Activated CD8-positive, alpha-beta memory T cell treated with anti-CD3 and anti-CD28 coated beads for 1 hour (primary cell): ENCODE measurements around the gene FAT1.

Experiments
- DNase-seq, 2 donors: peaks; one replicate each; pipeline ENCODE4 v3.0.0-alpha.2; 2020; ENCODE audit warnings: low read depth in 1 of 2; ENCODE audit errors: extremely low read depth in 1 of 2

FAT1 gene

DNA sequence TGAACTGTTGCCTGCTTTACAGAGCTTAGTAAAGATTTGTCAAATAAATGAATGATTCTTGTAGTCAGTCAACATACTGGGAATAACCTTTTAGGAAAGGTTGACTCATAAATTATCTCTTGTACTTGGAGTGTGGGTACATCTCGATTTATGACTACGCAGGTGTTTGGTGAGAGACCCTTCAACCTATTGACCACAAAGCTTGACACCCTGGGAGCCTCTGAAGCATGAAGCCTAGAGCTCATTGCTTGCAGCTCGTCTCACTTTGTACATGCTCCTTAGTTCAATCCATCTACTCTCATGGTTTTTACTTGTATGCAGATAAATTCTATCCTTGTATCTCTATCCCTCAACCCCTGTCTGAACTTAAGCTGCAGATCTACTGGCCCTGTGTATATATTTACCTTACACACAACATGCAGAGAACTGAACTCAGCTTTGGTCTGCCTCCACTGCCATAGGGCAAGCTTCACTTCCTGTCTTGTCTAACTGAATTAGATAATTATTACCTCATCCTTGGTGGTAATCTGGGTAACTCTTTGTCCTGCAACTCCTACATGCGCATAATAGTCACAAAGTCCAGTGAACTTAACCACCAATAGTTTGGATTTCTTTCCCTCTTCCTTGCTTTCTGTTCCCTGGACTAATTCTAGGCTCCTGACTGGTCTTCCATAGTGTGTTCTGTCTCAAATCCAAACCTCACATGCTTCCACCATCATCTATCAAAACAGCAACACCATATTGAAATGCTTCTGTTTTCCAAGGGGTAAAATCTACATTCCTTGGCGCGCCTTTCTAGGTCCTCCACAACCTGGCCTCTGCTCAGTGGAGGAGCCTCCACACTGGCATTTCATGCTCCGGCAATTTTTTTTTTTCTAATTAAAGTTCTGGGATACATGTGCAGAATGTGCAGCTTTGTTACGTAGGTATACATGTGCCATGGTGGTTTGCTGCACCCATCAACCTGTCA is 32.2 kb upstream of the FAT1 start:
- DNase-seq: no peak

DNA sequence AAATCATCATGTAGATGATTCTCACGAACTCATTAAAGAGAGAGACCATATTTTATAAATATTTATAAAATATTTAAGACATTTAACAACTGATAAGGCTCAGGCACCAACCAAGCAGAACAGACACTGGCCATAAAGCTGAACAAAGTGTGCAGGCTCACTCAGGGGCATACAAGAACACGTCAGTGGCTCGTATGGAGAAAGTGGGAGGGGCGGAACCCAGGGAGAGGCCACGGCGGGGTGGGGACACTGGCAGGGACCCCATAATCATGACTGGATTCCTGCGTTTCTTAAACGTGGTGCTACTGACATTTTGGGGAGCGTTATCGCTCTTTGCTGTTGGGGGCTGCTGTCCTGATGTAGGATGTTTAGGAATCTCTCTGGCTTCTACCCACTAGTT is 31.3 kb upstream of the FAT1 start:
- no peak for DNase-seq

DNA sequence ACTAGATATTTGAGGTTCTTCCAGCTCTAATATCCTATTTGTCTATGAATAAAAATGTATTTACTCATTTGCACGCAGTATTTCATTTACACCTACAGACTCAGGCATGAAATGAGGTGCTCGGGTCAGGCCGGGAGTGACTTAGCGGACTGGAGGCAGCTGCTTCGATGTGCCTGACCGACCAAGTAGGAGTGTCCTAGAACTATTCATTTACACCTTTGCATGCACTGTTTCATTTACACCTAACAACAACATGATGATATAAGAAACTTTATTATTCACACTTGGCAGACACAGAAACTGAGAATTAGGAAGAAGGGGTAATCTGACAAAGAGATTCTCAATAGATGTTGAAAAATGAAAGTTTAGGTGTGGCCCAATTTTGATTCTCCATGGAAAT is 28.7 kb upstream of the FAT1 start:
- DNase-seq: no peak

DNA sequence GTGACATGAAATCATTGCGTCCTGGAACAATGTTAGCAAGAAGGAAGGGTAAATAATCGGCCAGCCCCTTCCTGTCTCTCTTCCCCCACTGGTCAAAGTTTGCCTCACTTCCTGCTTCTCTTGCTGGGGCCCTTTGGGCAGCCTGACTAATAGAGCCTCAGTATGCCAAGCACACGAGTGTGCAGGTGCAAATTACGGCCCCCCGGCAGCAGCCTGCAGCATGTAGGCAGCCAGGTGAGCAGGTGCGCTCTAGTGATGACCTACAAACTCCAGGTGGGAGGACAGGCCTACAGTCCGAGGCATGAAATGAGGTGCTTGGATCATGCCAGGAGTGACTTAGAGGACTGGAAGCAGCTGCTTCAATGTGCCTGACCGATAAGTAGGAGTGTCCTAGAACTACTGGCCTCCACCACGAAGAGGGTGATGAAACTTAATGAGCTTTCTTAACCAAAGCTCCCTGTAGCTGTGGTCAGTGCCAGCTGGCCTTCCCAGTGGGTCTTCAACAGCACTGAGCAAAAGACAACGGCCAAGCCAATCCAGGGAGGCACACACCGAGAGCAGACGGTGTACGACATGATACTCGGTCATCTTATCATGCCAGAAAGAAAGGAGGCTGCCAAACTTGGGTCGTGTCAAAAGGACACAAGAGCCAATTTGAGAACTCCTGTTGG is 26.1 kb upstream of the FAT1 start:
- no peak for DNase-seq

DNA sequence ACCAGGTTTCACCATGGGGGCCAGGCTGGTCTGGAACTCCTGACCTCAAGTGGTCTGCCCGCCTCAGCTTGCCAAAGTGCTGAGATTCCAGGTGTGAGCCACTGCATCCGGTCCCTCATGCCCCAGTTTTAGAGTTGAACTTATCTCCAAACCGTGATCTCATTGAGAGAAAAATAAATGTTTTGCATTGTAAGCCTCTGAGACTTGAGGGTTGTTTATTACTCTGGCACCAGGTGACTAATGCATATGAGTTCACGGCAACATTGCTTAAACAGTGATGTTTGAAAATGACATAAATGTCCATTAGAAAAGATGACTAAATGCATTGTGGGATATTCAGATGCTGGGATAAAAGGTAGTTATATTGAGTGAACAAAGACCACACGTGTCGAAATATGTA is 22.9 kb upstream of the FAT1 start:
- DNase-seq: no peak

DNA sequence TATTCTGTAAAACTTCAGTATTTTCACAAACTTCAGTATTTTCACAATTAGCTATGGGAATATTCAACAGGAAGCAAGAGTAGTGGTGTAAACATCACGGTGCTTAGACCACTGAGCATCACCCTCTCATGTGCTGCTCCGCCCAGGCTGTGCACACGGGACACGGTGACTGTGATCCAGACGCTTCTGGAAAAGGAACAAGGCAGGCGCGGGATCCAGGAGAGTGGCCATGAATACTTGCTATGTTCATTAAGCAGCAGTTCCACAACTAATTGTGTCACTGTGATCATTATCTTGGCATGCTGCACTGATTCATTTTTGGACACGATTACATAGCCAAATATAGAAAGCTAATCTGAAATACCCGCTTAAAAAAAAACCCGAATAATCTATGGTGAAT is 19.6 kb upstream of the FAT1 start:
- no peak for DNase-seq

DNA sequence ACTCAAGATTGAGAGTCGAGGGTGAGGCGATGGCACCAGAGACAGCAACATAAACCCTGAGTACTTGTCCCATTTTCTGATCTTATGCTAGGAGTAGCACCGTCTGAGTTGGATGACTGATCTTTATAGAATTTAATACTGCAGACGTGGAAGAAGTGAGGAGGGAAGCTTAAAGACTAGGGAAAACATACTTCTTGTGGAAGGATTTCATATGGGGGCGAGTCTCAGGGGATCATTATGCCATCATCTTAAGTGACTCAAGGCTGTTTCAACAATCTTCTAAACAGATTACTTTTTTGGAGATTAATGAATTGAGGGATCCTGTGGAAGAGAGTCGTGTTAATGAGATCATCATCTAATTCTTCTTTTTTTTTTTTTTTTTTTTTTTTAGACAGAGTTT is 17.2 kb upstream of the FAT1 start:
- DNase-seq: no peak

DNA sequence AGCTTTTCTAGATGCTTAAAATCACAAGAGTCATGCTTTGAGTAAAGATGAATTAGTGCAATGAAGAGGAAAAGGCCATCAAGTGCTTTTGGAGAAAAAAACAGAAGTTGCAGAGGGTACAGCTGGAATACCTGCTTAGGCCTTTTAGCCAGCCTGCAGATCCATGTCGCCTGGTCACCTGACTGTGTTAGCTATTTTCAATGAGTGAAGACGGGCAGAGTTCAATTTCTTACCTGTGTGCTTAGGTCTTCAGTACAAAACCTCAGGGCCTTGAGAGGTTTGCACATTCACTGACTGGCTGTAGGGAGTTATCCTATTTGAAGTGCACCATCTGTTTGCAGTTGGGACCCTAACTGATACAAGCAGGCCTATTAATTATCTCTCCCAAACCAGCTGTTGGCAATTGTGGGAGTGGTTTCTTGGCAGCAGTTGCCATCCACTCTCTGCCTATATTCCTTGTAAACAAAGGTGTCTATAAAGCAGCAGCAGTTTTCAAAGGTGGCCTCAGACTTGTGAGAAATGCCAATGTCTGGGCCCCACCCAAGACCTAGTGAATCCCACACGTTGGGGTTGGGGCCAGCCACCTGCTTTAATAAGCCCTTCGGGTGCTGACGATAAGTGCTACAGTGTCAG is 16.3 kb upstream of the FAT1 start:
- DNase-seq: no peak

DNA sequence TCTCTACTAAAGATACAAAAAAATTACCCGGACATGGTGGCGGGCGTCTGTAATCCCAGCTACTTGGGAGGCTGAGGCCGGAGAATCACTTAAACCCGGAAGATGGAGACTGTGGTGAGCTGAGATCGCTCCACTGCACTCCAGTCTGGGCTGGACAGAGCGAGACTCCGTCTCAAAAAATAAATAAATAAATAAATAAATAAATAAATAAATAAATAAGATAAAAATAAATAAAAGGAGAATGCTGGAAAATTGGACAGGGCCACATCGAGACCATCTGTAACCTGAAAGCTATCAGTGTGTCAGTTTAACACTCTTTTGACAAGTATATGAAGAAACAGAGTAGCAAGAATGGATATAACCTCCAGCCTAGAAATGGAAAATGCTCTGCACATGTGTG is 15.7 kb upstream of the FAT1 start:
- DNase-seq: no peak

DNA sequence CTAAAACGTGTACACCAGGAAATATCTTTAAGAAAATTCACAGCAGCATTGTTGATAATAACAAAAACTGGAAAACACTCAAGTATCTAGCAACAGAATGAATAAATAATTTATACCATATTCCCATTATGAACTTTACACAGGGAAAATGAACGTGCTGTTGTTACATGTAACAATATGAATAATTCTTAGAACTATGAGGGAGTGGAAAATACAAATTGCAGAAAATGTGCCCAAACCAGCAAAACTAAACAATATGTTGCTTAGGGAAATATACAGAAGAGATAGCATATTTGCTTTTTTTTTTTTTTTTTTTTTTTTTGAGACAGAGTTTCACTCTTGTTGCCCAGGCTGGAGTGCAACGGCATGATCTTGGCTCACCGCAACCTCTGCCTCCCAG is 14.8 kb upstream of the FAT1 start:
- no peak for DNase-seq

DNA sequence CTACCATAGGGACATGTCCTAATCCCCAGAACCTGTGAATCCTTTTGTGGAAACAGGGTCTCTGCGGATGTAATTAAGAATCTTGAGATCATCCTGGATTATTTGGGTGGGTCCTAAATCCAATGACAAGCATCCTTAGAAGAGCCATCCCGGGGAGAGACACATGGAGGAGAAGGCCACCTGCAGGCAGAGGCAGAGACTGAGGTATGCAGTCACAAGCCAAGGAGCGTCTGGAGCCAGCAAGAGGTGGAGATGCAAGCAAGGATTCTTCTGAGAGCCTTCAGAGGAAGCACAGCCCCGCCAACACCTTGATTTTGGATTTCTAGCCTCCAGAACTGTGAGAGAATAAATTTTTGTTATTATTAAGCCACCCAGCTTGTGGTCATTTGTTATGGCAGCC is 13.8 kb upstream of the FAT1 start:
- DNase-seq: no peak

DNA sequence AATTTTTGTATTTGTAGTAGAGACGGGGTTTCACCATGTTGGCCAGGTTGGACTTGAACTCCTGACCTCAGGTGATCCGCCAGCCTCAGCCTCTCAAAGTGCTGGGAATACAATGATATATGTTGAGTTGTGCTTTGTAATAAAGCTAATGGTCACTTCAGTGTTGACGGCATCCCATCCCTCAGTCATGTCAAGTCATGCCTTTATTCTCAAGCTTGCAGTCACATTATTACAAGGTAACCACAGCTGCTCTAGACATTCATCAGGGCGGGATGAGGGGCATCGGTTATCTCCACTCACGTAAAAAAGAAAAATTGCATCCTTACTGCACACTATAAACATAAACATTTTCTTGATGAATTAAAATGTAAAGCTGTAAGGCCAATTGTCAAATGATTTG is 12.8 kb upstream of the FAT1 start:
- DNase-seq: no peak

DNA sequence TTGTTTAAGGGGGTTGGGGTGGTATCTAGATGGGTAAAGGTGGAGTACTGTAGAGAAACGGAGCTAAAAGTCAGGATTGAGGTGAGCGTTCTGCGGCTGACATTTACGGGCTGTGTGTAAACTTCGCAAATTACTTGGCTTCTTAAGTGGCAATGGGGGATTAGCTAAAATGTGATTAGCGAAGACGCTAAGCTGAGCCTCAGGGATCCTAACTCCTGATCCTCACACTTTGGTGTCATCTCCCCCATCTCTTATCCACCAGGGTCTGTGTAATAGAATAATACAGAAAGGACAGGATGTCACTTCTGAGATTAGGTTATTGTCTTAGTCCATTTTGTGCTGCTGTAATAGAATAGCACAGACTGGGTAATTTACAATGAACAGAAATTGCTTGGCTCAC is 10.6 kb upstream of the FAT1 start:
- no peak for DNase-seq

DNA sequence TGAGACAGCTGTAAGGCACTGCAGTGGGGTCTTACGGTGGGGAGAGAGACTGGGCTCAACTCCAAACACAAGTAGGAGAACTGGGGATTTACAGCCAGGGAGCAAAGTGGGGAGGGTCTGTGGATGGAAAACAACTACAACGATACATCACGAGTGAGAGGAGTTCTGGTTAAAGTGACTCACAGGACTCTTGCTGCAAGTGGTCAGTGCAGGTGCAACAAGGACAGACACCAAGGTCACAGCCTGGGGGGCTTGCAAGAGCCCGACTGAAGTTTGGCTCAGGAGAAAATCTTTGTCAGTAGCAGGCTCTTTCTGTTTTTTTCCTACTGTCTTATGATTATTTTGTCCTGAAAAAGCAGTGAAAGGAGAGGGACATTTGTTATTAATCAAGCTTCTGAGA is 10.1 kb upstream of the FAT1 start:
- DNase-seq: no peak

DNA sequence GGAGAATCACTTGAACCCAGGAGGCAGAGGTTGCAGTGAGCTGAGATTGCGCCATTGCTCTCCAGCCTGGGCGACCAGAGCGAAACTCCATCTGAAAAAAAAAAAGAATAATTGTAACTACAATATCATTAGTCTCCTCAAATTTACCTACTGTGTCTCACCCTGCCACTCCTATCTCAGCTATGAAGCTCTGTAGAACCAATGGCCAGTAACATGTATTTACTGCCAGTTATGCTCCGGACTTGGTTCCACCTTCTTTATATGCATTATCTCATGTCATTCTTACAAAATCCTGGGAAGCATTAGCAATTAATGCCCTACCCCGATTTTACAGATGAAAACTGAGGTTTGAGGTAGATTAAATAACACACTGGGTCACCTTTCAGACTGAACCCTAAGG is 7.0 kb upstream of the FAT1 start:
- no peak for DNase-seq

DNA sequence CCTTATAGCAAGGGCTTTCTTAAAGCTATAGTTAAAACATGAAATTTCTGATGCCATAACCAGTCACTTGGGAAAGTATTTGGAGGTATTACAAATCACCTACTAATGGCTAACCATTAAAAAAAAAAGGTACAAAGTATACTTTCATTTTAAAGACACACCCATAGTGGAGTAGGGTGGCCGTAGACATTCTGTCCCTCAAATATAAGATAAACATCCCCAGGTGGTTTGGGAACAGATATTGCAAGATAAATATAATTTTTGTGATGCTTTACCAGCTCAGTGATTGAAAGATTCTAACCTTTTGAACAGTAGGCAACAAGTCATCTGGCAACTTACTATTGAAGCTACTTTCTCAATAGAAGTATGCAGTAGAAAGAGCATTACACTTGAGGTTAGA is 6.2 kb upstream of the FAT1 start:
- no peak for DNase-seq

DNA sequence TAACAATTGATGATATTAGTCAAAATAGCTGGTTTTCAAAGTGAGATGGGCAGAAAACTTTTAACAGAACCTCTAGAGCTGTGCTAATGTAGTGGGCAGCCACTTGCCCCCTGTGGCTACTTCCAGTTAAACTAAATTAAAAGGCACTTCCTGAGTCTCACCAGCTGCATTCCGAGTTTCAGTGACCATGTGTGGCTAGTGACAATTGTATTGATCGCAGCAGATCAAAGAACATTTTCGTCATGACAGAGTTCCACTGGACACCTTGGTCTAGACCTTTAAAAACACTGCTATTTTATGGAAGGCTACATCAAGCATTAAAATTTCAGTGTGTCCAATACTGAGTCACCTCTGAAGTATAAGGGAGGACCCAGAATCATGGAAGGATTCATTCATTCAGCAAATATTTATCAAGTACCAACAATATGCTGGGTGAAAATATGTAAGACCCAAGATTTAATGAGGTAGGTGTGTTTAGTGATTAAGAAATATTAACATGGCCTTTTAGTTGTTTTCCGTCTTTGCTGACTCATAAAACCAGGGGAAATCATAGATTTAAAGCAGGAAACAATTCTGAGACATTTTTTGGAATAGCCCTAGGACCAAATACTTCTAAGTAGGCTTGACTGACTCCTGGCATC is 5.1 kb upstream of the FAT1 start:
- no peak for DNase-seq

DNA sequence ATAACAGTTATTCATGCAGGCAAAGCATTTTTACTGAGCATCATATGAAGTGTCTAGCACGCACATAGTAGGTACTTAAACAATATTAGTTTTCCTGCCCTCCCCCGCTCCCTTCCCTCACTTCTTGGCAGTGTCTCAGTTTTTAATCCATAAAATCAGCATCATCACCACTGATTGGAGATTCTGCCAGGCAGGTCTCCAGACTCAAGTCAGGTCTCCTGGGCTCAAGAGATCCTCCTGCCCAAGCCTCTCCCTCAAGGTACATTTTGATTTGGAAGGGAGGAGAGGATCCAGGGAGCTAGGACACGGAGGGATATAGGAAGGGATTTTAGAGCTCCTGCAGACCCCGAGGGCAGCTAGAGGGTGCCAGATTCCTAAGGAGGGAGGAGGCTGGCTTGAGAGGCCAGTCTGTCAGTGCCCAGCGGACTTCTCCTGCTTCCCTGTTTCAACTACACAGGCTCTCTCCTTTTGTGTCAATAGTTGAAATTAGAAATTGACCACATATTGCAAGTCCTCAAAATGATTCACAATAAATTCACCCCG is 4.4 kb upstream of the FAT1 start:
- no peak for DNase-seq

DNA sequence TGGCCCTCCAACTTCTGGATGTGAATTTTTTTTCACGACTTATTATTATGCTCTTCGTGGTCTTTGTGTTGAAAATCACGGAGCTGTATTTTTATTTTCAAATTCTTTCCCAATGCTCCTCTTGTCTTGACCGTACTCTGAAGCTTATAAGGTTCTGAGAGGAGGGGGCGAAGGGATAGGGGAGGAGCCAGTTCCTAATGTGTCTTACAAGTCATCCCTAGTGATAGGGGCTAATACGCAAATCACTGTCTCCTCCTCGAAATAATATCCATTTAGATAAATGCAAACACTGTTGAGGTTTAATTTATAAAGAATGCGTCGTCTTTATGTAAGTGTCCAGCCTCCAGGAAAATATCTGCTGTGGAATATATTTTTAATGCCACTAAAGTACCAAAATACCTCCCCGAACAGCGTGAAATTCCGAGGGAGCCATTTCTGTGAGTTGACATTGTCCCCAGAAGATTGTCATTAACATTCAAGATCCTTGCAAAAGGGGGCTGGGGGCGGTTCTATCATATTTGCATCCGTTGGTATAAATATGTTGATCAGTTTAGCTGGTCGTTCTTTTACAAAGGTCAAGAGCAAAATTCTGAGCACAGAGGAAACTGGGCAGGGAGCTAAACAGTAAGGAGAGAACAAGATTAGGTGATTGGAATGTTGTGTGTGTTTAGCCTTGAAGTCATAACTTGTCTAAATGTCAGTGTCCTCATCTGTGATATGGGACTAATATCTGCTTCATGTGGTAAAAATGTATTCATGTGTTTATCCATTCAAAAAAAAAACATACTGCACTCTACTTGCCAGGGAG is 3.7 kb upstream of the FAT1 start:
- no peak for DNase-seq

DNA sequence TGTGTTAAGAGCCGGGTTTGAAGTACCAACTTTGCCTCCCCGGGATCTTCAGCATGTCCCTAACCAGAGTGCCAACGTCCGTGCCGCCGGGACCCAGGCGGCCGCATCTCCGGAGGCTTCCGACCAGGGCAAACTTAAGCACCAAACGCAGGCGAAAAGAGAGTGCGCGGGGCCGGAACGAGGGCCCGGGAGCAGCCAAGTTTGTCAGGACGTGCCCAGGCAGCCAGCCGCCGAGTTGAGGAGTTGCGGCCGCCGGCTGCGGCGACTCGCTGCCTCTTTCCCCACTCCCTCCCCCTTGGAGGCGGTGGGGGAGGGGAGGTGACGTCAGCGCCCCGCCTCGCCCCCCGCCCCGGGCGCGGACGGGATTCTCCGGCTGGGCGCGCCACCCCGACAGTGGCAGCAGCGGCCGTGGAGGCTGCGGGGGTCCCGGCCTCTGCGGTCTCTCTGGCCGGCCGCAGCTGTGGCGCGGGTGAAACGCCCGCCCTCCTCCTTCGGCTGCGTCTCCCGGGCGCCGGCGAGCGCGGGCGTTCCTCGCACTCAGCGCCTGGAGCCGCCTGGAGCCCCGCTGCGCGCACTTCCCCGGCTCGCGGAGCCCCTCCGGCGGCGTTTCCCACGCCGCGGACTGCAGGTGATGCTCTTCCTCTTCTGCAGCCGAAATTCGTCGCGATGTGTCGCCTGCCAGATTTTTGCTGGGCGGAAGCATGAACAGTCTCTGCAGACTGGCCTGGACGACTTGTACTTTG is 2.9 kb upstream of the FAT1 start:
- no peak for DNase-seq
